ENCODE results near the gene FAM227B.

The FAM227B gene

GRCh38 chr15:49290191-49290590 lies 330.4 kb downstream of the FAM227B start:
- no peak overlapping the region for H3K4me3 ChIP-seq (ENCODE audit: low read length)
- DNase-seq (ENCODE audit: low read depth), result no peak
- TF ChIP-seq, protein P1, sequence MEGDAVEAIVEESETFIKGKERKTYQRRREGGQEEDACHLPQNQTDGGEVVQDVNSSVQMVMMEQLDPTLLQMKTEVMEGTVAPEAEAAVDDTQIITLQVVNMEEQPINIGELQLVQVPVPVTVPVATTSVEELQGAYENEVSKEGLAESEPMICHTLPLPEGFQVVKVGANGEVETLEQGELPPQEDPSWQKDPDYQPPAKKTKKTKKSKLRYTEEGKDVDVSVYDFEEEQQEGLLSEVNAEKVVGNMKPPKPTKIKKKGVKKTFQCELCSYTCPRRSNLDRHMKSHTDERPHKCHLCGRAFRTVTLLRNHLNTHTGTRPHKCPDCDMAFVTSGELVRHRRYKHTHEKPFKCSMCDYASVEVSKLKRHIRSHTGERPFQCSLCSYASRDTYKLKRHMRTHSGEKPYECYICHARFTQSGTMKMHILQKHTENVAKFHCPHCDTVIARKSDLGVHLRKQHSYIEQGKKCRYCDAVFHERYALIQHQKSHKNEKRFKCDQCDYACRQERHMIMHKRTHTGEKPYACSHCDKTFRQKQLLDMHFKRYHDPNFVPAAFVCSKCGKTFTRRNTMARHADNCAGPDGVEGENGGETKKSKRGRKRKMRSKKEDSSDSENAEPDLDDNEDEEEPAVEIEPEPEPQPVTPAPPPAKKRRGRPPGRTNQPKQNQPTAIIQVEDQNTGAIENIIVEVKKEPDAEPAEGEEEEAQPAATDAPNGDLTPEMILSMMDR (conservative IDR thresholded peaks at IDR 0.05; ENCODE audit: low read depth, low read length), result no peak

DNA sequence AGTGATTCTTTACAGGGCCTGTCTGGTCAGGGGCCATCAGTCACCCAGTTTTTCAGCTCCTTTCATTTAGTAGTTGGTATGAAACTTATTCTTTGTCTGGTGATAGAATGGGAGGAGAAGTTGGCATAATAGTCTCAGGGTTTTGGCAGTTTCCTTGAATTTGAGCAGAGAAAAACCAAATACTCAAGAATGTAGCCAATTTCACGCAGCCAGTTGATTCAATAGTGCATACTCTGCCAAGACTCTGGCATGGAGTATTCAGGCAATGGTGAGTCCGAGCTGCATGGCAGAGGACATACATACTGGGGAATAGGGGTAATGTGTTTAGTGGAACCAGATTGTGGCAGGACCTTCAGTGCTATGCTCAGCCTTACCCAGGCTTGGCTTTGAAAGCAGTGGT lies 332.2 kb downstream of the FAM227B start:
- TF ChIP-seq, protein P1 (conservative IDR thresholded peaks at IDR 0.05; ENCODE audit: low read depth, low read length), result no peak
- no peak overlapping the region for H3K4me3 ChIP-seq (ENCODE audit: low read length)

DNA sequence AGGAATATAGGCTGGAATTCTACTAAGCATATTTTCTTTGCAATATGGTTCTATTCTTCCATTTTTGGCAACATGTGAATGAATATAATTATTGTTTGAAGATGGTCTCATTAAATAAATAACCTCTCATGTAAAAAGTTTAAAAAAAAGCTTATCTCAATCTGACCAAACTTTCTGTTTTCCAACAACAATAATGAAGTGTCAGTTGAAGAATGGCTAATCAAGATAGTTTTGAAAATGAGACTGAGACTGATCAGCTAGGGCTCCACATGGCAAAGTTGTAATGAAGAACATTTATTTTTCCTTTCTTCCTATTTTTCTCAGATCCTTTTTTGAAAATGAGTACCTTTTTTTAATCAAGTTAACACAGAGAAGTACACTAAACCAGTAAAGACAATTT lies 333.1 kb downstream of the FAM227B start:
- TF ChIP-seq, protein P1 (conservative IDR thresholded peaks at IDR 0.05; ENCODE audit: low read depth, low read length), result no peak
- no peak overlapping the region for H3K4me3 ChIP-seq (ENCODE audit: low read length)
- DNase-seq (ENCODE audit: low read depth), result no peak

More for the DNA sequence above, 332.2 kb downstream of the FAM227B start:
- DNase-seq (ENCODE audit: low read depth), result no peak

DNA sequence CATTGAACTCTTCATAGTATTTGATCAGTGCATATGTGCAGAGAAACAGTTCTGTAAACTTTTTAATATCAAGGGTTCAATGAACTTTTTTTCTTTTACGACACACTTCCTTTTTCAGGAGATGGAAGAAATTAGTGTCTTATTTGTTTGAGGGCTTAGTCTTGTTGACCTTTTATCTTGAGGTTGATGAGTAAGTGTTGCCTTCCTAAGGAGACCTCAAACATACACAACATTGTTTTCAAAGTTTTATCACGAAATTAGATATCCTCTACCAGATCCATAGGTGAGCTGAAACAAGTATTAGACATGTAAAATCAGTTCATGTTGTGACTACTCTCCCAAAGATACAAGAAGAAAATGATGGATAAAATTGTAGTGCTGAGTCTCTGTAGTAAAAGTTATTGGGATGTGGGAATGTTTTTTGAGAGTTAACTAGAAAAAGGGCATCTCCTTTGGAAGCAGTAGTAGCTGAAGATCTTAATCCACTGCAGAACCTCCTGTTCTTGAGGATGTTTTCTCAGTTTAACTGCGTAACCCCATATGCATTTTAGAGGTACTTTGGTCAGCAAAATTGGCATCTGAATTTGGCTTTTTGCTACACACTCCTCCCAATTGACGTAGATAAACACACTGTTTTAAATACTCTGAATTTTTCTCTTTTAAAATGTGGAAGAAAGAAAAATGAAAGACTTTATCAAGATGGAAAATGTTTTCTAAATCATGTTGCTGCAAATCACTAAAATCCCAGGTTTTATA lies 333.8 kb downstream of the FAM227B start:
- H3K4me3 ChIP-seq (ENCODE audit: low read length), result no peak overlapping the region
- TF ChIP-seq, protein P1 (conservative IDR thresholded peaks at IDR 0.05; ENCODE audit: low read depth, low read length), result no peak
- DNase-seq (ENCODE audit: low read depth), result no peak

DNA sequence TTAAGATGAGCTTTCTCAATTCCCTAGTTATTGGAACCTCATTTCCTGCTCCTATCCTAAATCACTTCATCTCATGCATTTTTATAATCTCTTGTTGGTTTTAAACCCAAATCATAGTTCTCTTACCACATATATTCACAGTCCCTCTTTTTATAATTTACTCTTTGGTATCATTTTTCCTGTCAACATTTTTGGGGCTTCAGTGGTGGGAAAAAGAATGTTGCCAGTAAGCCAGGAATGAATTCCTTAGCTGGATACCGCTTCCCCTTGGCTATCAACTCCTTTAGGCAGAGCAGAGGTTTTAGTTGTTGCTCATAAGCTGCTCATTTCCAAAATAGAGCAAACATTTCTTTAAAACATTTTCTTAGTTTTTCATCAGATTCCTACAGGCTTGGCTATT lies 338.3 kb downstream of the FAM227B start:
- no peak for DNase-seq (ENCODE audit: low read depth)
- TF ChIP-seq, protein P1 (conservative IDR thresholded peaks at IDR 0.05; ENCODE audit: low read depth, low read length), result no peak
- no peak overlapping the region for H3K4me3 ChIP-seq (ENCODE audit: low read length)

DNA sequence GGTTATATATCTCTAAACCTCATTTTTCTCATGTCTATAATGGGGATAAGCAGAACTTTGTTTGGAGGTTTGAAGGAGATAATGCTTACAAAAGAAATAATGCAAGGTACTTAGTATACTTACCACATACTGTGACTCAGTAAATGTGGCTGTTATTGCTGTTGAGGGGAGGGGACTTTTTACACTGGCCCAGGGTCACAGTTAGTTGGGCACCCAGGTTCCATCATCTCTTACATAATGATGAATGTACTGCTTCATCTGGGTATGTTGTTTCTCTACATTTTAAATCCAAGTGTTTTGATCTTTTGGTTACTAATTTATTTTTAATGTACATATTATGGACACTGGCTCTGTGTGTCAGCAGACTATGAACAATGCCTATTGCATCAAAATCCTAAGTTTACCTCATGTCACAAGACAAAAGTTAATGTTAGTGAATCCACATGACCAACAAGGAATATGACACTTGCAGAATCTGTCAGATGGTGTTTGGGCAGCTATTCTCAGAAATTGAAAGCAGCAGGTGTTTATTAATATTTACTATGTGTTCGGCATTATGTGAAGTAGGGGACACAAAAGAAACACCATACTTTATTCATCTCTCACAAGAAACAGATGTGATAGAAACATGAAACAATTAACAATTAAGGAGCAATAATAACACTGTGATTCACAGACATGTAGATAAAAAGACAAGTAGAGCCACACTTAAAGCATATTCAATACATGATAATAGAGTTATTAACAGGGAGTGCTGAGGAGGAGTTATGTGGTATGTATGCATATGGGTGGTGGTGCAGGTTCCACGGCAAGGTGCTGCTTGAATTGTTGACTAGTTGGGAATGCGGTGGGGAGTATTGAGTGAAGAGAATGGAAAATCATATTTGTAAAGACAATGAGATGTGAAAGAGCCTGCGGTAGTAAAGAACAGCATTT lies 340.8 kb downstream of the FAM227B start:
- TF ChIP-seq, protein P1 (conservative IDR thresholded peaks at IDR 0.05; ENCODE audit: low read depth, low read length), result no peak
- H3K4me3 ChIP-seq (ENCODE audit: low read length), result no peak overlapping the region
- DNase-seq (ENCODE audit: low read depth), result no peak

Measured in retinal pigment epithelial cell (primary cell).